Upper lobe of right lung (tissue), 1 donor: ENCODE results near the gene LRCH2. TPM values are rescaled to one million over a fixed set of nuclear protein-coding genes. Genes with fewer than 3 reads are reported as not detected.

Experiments used
- ATAC-seq: fragments of 200-7000 bp; cut with Tn5 transposase; one replicate; pipeline ENCODE4 v1.9.1; 2020; ENCODE audit warnings: mild to moderate bottlenecking, moderate library complexity
- DNase-seq: peaks from one replicate; pipeline ENCODE4 v3.0.0-alpha.2; 2020
- H3K27ac ChIP-seq: fragments of 200-600 bp; one replicate; pipeline ENCODE4 v1.8.0; 2022
- H3K27me3 ChIP-seq: fragments of 200-600 bp; one replicate; pipeline ENCODE4 v1.8.0; 2022; ENCODE audit warnings: mild to moderate bottlenecking
- H3K36me3 ChIP-seq: fragments of 200-600 bp; one replicate; pipeline ENCODE4 v1.8.0; 2022
- H3K4me1 ChIP-seq: fragments of 200-600 bp; one replicate; pipeline ENCODE4 v1.8.0; 2022
- H3K4me3 ChIP-seq: fragments of 200-600 bp; one replicate; pipeline ENCODE4 v1.8.0; 2022; ENCODE audit warnings: mild to moderate bottlenecking
- H3K9me3 ChIP-seq: fragments of 200-600 bp; one replicate; pipeline ENCODE4 v1.8.0; 2022
- CTCF ChIP-seq: fragments of 200-600 bp; IDR thresholded peaks from one replicate; pipeline ENCODE4 v1.8.0; 2022; ENCODE audit warnings: antibody characterized with exemption
- intact Hi-C: fragments of 100-400 bp; cut with DNase I; formaldehyde crosslinking; loops from one replicate; pipeline ENCODE4 v1.11.0; 2022
- total RNA-seq: library from RNA; stranded (reverse); fragmentation: NEBNext Ultra II Directional; extraction: Animal tissue kit (Norgen Biotek cat#: 25700); gene quantifications from one replicate; pipeline ENCODE4 v1.2.1, GENCODE V29; 2021
- donor health status: DM: no; HTN: yes; CAD: no; lungs with severe emphysema.

LRCH2 gene
- total RNA-seq, 1 donor from 2014 or later: 7.1 TPM

GRCh38 chrX:115142057-115142456 lies 91.8 kb downstream of the LRCH2 start:
- ATAC-seq (no peak), DNase-seq (no peak)
- Histone ChIP-seq H3K4me1 (no peaks in the 10 kb centered on the region), H3K4me3 (no peak overlapping the region), H3K9me3 (no peaks in the 10 kb centered on the region), H3K36me3 (no peaks in the 10 kb centered on the region), H3K27ac (no peak overlapping the region), H3K27me3 (no peaks in the 10 kb centered on the region)
- intact Hi-C loops: no loop called here
- no peak for TF ChIP-seq CTCF

GRCh38 chrX:115138040-115138439 lies 95.9 kb downstream of the LRCH2 start:
- Histone ChIP-seq H3K36me3 (no peaks in the 10 kb centered on the region), H3K27ac (no peak overlapping the region), H3K4me3 (no peak overlapping the region), H3K27me3 (no peaks in the 10 kb centered on the region), H3K9me3 (no peaks in the 10 kb centered on the region), H3K4me1 (no peaks in the 10 kb centered on the region)
- TF ChIP-seq CTCF: no peak
- intact Hi-C loops: no loop called here
- no peak for DNase-seq
- no peak for ATAC-seq

GRCh38 chrX:115134382-115134781 lies 99.5 kb downstream of the LRCH2 start:
- H3K27me3 ChIP-seq: no peaks in the 10 kb centered on the region
- H3K4me3 ChIP-seq: no peak overlapping the region
- intact Hi-C loops: no loop called here
- DNase-seq (no peak), ATAC-seq (no peak)
- no peak for TF ChIP-seq CTCF
- H3K9me3 ChIP-seq: no peaks in the 10 kb centered on the region
- H3K36me3 ChIP-seq: no peaks in the 10 kb centered on the region
- H3K4me1 ChIP-seq: no peaks in the 10 kb centered on the region
- no peak overlapping the region for H3K27ac ChIP-seq

GRCh38 chrX:115112411-115112810 lies 121.5 kb downstream of the LRCH2 start:
- DNase-seq (no peak), ATAC-seq (no peak)
- no peaks in the 10 kb centered on the region for H3K9me3 ChIP-seq
- H3K27me3 ChIP-seq: no peaks in the 10 kb centered on the region
- H3K4me3 ChIP-seq: no peak overlapping the region
- TF ChIP-seq CTCF: no peak
- intact Hi-C loops: no loop called here
- H3K36me3 ChIP-seq: no peaks in the 10 kb centered on the region
- H3K27ac ChIP-seq: no peak overlapping the region
- no peaks in the 10 kb centered on the region for H3K4me1 ChIP-seq

GRCh38 chrX:115098897-115099296 lies 135.0 kb downstream of the LRCH2 start:
- ATAC-seq: no peak
- intact Hi-C loops: no loop called here
- no peaks in the 10 kb centered on the region for H3K4me1 ChIP-seq

More at GRCh38 chrX:115098897-115099296, 135.0 kb downstream of the LRCH2 start:
- TF ChIP-seq CTCF: no peak
- Histone ChIP-seq H3K4me3 (no peak overlapping the region), H3K27ac (no peak overlapping the region), H3K36me3 (no peaks in the 10 kb centered on the region), H3K9me3 (no peaks in the 10 kb centered on the region), H3K27me3 (no peaks in the 10 kb centered on the region)
- DNase-seq: no peak
